Coronary artery (tissue), 2 donors: Measurements from ENCODE around the gene RPL18.

ENCODE experiments used
- DNase-seq: peaks from one replicate; pipeline ENCODE4 v3.0.0-alpha.2; 2017; ENCODE audit warnings: low spot score
- H3K27ac ChIP-seq, 2 donors: fragments of 200-600 bp; sonication (generic); one replicate each; pipeline ENCODE4 v1.5.1; 2016 to 2019
- H3K4me3 ChIP-seq: fragments of 200-600 bp; sonication (generic); 2 replicates; pipeline ENCODE4 v1.5.1; 2016; ENCODE audit warnings: mild to moderate bottlenecking, moderate library complexity
- TF ChIP-seq, protein P1 (sequence below): fragments of 200-600 bp; sonication (generic); IDR thresholded peaks from one replicate; pipeline ENCODE4 v1.5.1; 2019; ENCODE audit warnings: antibody characterized with exemption

RPL18 gene

DNA sequence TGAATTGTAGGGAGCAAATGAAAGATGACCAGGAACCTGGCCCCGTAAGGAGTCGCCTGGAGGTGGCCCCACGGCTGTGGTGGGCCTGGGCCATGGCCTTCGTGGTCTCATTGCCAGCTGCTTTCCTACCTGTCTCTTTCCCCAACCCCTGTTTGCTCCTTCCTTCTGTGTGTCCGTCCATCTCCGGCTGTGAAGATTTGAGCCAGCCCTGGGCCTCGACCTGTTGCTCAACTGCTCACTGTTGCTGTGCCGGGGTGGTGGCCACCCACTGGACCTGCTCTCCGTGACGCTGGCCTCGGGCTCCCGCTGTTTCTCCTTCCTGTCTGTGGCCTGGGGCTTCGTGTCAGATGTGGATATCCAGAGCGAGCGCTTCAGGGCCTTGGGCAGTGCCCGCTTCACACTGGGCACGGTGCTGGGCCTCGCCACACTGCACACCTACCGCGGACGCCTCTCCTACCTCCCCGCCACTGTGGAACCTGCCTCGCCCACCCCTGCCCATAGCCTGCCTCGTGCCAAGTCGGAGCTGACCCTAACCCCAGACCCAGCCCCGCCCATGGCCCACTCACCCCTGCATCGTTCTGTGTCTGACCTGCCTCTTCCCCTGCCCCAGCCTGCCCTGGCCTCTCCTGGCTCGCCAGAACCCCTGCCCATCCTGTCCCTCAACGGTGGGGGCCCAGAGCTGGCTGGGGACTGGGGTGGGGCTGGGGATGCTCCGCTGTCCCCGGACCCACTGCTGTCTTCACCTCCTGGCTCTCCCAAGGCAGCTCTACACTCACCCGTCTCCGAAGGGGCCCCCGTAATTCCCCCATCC is 9.7 kb upstream of the RPL18 start:
- TF ChIP-seq, protein P1, sequence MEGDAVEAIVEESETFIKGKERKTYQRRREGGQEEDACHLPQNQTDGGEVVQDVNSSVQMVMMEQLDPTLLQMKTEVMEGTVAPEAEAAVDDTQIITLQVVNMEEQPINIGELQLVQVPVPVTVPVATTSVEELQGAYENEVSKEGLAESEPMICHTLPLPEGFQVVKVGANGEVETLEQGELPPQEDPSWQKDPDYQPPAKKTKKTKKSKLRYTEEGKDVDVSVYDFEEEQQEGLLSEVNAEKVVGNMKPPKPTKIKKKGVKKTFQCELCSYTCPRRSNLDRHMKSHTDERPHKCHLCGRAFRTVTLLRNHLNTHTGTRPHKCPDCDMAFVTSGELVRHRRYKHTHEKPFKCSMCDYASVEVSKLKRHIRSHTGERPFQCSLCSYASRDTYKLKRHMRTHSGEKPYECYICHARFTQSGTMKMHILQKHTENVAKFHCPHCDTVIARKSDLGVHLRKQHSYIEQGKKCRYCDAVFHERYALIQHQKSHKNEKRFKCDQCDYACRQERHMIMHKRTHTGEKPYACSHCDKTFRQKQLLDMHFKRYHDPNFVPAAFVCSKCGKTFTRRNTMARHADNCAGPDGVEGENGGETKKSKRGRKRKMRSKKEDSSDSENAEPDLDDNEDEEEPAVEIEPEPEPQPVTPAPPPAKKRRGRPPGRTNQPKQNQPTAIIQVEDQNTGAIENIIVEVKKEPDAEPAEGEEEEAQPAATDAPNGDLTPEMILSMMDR, result no peak
- no peak for DNase-seq
- H3K27ac ChIP-seq, result peak overlapping the region in 1 of 2 donors; percentile 13
- H3K4me3 ChIP-seq, result no peak overlapping the region

DNA sequence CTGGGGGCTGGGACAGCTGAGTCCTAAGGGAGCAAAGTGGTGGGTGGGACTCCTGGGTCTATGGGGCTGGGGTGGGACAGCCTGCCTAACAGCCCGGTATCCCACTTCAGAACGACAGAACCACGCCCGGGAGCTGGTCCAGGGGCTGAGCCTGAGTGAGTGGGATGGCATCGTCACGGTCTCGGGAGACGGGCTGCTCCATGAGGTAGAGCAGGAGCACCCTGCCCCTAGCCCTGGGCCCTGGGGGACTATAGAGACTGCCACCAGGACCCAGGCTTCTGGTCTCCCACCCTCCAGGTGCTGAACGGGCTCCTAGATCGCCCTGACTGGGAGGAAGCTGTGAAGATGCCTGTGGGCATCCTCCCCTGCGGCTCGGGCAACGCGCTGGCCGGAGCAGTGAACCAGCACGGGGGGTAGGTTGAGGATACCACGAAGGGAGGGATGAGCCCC is 8.9 kb upstream of the RPL18 start:
- Histone ChIP-seq H3K27ac (no peak overlapping the region), H3K4me3 (no peak overlapping the region)
- TF ChIP-seq, protein P1, result no peak
- no peak for DNase-seq

DNA sequence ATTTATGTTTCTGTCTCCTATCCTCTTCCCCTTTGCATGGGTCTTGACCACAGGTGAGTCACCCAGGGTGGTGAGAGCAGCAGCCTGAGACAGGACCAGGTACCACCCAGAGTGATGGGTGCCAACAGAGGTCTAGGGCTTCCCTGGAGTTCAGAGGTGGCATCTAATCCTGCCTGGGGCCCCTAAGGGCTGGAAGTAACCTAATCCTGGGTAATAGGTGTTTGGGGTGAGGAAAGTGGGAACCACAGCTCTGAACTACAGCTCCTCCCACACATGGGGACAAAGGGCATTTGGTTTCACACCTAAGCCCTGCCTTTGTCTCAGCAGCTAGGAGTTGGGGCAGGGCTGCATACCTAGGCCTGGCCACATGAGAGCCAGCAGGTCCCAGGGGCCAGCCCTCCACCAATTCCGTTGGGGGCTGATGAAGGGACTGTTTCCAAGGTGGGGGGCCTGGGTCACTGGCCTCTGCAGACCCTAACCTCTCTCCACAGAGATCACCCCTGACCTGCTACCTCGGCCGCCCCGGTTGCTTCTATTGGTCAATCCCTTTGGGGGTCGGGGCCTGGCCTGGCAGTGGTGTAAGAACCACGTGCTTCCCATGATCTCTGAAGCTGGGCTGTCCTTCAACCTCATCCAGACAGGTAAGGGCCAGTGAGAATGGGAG is 8.4 kb upstream of the RPL18 start:
- DNase-seq, result no peak
- Histone ChIP-seq H3K4me3 (no peak overlapping the region), H3K27ac (no peak overlapping the region)
- TF ChIP-seq, protein P1, result no peak

DNA sequence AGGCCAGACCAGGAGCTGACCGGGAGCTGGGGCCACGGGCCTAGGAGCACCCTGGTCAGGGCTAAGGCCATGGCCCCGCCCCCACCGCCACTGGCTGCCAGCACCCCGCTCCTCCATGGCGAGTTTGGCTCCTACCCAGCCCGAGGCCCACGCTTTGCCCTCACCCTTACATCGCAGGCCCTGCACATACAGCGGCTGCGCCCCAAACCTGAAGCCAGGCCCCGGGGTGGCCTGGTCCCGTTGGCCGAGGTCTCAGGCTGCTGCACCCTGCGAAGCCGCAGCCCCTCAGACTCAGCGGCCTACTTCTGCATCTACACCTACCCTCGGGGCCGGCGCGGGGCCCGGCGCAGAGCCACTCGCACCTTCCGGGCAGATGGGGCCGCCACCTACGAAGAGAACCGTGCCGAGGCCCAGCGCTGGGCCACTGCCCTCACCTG is 6.9 kb upstream of the RPL18 start:
- DNase-seq, result no peak
- Histone ChIP-seq H3K4me3 (no peak overlapping the region), H3K27ac (no peak overlapping the region)
- TF ChIP-seq, protein P1, result no peak

DNA sequence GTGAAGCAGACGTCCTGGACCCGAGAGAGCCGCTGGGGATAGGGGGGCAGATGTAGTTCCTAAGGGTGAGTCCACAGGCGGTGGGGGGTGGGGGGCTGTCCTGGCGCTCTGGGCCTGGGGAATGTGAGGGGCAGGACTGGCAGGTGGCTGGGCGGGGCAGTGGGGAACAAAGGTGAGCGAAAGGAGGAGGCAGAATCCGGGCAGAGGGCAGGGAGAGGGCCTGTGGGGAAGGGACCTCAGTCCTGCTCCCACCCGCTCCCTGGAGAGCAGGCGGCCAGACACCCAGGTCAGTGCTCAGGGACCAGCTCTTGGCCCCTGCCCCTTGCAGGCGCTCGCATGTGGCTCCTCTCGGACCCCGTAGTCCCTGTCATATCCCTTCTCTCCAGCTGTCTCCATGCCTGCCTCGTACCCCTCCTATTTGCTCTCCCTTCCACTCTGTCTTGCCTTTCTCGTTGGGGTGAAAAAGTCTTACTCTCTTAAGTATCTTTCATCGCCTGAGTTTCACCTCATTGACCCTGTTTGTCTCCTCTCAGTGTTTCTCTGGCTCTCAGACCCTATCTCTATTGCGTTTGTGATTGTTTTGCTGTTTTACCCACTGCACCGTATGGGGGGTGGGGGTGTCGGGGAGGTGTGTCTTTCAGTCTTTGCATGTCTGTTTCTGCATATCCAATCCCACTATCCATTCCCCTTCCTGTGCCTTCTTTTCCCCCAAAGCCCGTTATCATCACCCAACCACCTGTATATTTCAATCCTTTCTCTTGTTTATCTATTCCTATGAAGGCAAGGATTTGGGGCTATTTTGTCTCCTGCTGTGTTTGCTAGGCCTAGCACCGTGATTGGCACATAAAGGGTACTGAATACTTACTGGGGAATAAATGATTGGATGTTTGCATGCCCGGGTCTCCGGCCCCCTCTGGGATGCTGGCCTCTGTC is 6.1 kb upstream of the RPL18 start:
- DNase-seq, result no peak
- TF ChIP-seq, protein P1, result no peak
- peak overlapping the region; percentile 62 for H3K4me3 ChIP-seq

DNA sequence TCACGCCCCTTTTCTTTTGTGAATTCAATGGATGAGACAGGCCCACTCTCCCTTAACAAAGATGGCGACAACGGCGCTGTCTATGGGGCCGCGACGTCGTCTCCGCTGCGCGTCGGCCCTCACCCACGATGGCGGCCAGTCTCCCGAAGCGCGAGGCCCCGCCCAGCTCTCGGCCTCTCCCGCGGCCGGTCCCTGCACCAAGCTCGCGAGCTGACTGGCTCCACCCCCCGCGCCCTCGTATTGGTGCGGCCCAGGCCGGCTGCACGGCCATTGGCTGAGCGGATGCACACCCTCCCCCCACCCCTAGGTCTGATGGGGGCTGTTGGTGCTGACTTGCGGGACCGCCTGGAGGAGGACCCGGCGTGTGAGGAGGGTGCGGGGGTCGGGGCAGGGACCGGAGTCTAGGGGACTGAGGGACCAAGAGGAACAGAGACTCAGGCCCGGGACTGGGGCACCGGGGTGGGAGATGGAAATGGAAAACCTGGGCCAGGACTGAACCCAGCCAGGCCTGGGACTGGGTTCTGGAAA is 5.2 kb upstream of the RPL18 start:
- peak overlapping the region; percentile 62 for H3K4me3 ChIP-seq
- TF ChIP-seq, protein P1, result no peak
- H3K27ac ChIP-seq, result peak overlapping the region; percentile 69 to 70
- peak; percentile 98 for DNase-seq

More for the DNA sequence above, 6.1 kb upstream of the RPL18 start:
- H3K27ac ChIP-seq, result peak overlapping the region; percentile 69 to 70
